ENCODE results near the gene BCDIN3D.

DNA sequence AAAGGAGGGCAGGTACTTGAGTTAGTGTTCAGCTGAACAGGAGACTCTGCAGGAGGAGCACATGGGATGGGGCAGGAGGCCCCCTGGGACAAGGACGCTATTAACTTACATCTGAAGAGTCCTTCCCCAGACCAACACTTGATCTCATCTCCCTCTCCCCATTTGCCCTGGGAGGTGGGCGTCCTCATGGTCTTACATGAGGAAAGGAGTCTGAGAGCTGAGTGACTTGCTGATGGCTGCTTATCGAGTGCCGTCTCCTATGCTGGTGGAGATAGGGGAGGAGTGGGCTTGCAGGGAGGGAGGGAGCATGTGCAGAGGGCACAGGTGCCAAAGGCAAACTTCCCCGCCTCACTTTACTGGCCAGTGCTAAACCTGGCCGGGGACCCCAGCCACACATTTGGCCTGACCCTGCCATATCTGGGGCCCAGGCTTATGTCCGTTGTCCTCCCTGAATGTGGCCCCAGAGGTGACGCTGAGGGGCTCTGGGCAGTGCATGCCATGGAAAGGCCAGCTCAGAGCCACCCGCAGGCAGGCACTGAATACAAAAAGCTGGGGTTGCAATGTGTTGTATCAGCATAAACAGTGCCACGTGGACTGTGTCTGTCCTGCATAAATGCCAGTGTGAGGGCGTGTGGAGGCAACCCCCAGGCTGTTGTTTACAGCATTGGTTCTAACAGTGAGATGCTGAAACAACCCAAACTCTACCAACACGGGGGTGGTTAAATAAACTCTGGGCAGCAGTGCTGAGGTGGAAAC lies 31.4 kb upstream of the BCDIN3D start:
- TF ChIP-seq RBBP5 (IDR thresholded peaks at IDR 0.05; ENCODE audit: borderline replicate concordance, low read depth, low read length) (no peak), YY1 (IDR thresholded peaks at IDR 0.05; ENCODE audit: low read depth, low read length) (no peak), EZH2 (IDR thresholded peaks at IDR 0.05; ENCODE audit: low read depth, low read length, severe bottlenecking) (no peak), CHD1 (IDR thresholded peaks at IDR 0.05; ENCODE audit: low read depth, low read length) (no peak), POU5F1 (IDR thresholded peaks at IDR 0.05; ENCODE audit: low read depth, low read length) (no peak), KDM4A (IDR thresholded peaks at IDR 0.05; ENCODE audit: low read depth, low read length, severe bottlenecking) (no peak), ZNF274 (IDR thresholded peaks at IDR 0.05; ENCODE audit: borderline replicate concordance, extremely low read depth, low read length) (no peak)
- TF ChIP-seq, protein P1, sequence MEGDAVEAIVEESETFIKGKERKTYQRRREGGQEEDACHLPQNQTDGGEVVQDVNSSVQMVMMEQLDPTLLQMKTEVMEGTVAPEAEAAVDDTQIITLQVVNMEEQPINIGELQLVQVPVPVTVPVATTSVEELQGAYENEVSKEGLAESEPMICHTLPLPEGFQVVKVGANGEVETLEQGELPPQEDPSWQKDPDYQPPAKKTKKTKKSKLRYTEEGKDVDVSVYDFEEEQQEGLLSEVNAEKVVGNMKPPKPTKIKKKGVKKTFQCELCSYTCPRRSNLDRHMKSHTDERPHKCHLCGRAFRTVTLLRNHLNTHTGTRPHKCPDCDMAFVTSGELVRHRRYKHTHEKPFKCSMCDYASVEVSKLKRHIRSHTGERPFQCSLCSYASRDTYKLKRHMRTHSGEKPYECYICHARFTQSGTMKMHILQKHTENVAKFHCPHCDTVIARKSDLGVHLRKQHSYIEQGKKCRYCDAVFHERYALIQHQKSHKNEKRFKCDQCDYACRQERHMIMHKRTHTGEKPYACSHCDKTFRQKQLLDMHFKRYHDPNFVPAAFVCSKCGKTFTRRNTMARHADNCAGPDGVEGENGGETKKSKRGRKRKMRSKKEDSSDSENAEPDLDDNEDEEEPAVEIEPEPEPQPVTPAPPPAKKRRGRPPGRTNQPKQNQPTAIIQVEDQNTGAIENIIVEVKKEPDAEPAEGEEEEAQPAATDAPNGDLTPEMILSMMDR (IDR thresholded peaks at IDR 0.05; ENCODE audit: control extremely low read depth in 1 of 3, insufficient read depth in 1 of 3, low read depth in 1 of 3, low read length in 3 of 3), result no peak
- TF ChIP-seq, protein P2, sequence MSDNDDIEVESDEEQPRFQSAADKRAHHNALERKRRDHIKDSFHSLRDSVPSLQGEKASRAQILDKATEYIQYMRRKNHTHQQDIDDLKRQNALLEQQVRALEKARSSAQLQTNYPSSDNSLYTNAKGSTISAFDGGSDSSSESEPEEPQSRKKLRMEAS (IDR thresholded peaks at IDR 0.05), result no peak
- TF ChIP-seq, protein P3, sequence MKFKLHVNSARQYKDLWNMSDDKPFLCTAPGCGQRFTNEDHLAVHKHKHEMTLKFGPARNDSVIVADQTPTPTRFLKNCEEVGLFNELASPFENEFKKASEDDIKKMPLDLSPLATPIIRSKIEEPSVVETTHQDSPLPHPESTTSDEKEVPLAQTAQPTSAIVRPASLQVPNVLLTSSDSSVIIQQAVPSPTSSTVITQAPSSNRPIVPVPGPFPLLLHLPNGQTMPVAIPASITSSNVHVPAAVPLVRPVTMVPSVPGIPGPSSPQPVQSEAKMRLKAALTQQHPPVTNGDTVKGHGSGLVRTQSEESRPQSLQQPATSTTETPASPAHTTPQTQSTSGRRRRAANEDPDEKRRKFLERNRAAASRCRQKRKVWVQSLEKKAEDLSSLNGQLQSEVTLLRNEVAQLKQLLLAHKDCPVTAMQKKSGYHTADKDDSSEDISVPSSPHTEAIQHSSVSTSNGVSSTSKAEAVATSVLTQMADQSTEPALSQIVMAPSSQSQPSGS (IDR thresholded peaks at IDR 0.05; ENCODE audit: low read length), result no peak

Measured in H1 (cell line).